Measurements from ENCODE around the gene HNRNPL. TPM values are rescaled to one million over a fixed set of nuclear protein-coding genes. Genes with fewer than 3 reads are reported as not detected.
A peak's percentile ranks its signal among the peaks of the same experiment; 100 is the strongest.

Gene HNRNPL
- total RNA-seq, 1 donor from 2014 or later, result 172 TPM

DNA sequence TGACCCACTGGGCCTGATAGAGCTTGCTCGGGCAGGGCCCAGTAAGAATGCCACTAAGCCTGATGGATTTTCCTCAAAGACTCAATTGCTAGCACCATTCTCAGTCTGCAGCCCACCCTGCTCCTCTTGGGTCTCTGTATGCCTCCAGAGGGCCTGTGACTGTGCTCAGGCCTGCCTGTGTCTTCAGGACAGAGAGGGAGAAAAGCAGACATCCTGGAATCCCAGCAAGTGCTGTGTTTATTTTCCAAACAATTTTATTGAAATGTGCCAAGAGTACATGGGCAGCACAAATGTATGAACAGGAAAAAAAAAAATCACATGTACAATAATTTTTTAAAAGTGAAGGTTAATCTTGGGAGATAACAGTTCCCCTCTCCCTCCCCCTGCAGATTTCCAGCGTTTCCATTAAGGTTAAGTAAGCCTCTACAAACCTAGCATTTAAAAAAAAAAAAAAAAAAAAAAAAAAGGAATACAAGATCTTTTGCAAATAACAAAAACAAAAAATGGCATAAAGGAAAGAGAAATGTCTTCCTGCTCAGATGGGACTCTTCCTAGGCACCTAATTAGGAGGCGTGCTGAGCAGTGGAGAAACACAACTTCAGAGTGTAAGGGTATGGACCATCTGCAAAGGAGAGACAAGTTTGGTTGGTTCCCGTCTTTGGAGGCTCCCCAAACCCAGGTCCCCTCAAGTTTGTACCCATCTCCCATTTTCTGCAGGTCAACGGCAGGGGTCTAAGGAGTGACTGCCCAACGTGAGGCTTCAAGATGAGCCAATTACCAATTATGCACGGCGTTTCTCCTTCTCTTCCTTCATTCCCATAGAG lies 13.4 kb downstream of the HNRNPL start:
- DNase-seq (ENCODE audit: low read depth) (no peak), FAIRE-seq (no peak)
- Histone ChIP-seq H3K4me3 (ENCODE audit: low read depth, low read length) (no peak overlapping the region), H3K36me3 (ENCODE audit: control insufficient read depth, insufficient read depth, low read length) (peaks cover 22% of the 10 kb centered on the region), H3K27me3 (ENCODE audit: control insufficient read depth, insufficient read depth, low read length) (no peaks in the 10 kb centered on the region)
- TF ChIP-seq, protein P1, sequence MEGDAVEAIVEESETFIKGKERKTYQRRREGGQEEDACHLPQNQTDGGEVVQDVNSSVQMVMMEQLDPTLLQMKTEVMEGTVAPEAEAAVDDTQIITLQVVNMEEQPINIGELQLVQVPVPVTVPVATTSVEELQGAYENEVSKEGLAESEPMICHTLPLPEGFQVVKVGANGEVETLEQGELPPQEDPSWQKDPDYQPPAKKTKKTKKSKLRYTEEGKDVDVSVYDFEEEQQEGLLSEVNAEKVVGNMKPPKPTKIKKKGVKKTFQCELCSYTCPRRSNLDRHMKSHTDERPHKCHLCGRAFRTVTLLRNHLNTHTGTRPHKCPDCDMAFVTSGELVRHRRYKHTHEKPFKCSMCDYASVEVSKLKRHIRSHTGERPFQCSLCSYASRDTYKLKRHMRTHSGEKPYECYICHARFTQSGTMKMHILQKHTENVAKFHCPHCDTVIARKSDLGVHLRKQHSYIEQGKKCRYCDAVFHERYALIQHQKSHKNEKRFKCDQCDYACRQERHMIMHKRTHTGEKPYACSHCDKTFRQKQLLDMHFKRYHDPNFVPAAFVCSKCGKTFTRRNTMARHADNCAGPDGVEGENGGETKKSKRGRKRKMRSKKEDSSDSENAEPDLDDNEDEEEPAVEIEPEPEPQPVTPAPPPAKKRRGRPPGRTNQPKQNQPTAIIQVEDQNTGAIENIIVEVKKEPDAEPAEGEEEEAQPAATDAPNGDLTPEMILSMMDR (IDR thresholded peaks at IDR 0.05; ENCODE audit: insufficient read depth, low read length, severe bottlenecking), result no peak

DNA sequence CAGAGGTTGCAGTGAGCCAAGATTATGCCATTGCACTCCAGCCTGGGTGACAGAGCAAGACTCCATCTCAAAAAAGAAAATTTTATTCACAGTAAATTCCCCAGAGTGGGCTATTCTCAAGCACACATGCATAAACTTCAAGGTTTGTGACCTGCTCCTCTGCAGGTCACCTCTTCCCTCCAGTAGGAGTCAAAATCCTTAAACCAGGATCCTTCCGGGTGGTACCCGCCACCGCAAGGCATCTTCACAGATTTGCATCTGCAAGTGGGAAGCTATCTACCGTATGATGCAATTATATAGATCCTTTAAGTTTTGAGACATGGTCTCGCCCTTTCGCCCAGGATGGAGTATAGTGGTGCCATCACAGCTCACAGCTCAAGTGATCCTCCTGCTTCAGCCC lies 15.2 kb downstream of the HNRNPL start:
- TF ChIP-seq, protein P1 (IDR thresholded peaks at IDR 0.05; ENCODE audit: insufficient read depth, low read length, severe bottlenecking), result no peak
- no peak for FAIRE-seq
- Histone ChIP-seq H3K27me3 (ENCODE audit: control insufficient read depth, insufficient read depth, low read length) (no peaks in the 10 kb centered on the region), H3K36me3 (ENCODE audit: control insufficient read depth, insufficient read depth, low read length) (peaks cover 20% of the 10 kb centered on the region), H3K4me3 (ENCODE audit: low read depth, low read length) (no peak overlapping the region)
- DNase-seq (ENCODE audit: low read depth), result no peak

DNA sequence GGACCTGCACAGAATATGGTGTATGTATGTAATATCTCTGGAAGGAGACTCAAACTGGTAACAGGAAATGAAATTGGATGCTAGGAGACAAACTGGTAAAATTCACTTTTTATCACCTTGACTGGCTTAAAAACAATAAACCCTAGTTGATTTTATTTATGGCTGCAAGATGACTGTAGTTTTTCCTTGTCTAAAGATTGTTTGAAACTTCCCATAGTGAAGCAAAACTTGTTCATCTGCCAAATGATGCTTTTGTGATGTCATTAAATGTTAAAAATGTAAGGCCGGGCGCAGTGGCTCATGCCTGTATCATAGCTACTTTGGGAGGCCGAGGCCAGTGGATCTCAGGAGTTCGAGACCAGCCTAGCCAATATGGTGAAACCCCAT lies 15.7 kb downstream of the HNRNPL start:
- FAIRE-seq (no peak), DNase-seq (ENCODE audit: low read depth) (no peak)
- TF ChIP-seq, protein P1 (IDR thresholded peaks at IDR 0.05; ENCODE audit: insufficient read depth, low read length, severe bottlenecking), result no peak
- Histone ChIP-seq H3K36me3 (ENCODE audit: control insufficient read depth, insufficient read depth, low read length) (peaks cover 17% of the 10 kb centered on the region), H3K4me3 (ENCODE audit: low read depth, low read length) (no peak overlapping the region), H3K27me3 (ENCODE audit: control insufficient read depth, insufficient read depth, low read length) (no peaks in the 10 kb centered on the region)

DNA sequence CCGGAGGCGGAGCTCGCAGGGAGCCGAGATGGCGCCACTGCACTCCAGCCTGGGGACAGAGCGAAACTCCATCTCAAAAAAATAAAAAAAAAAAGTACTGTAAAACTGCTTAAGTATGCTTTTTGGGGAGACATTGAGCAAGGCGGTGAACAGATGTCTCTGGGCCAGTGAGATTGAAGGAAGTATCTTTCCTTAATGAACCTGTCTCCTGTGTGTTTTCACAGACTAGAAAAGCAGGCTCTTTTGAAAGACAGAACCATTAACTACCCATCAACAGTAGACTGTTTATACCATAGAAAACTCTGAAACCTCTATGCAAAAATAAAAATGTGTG lies 16.7 kb downstream of the HNRNPL start:
- Histone ChIP-seq H3K27me3 (ENCODE audit: control insufficient read depth, insufficient read depth, low read length) (no peaks in the 10 kb centered on the region), H3K36me3 (ENCODE audit: control insufficient read depth, insufficient read depth, low read length) (peaks cover 14% of the 10 kb centered on the region), H3K4me3 (ENCODE audit: low read depth, low read length) (no peak overlapping the region)
- DNase-seq (ENCODE audit: low read depth) (no peak), FAIRE-seq (no peak)
- TF ChIP-seq, protein P1 (IDR thresholded peaks at IDR 0.05; ENCODE audit: insufficient read depth, low read length, severe bottlenecking), result no peak

DNA sequence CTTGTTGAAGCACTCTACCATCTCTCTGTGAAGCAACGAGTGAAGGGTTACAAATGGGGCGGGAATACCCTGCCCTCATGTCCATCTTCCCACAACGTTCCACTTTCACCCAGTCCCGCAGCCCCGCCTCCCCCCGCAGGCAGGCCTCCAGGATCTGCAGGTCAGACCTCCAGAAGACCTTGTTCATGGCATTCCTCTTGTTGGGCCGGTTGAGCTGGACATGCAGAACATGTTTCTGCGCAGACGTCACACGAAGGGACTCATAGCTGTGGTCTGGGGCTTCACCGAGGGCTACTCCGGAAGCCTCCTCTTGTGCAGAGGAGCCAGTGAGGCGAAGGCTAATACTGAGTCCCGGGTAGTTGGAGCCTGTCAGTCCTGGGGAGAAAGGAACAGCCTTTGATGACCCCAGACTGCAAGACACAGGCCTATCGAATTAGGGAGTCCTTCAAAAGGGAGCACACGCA lies 18.6 kb downstream of the HNRNPL start:
- peaks cover 11% of the 10 kb centered on the region for H3K36me3 ChIP-seq (ENCODE audit: control insufficient read depth, insufficient read depth, low read length)
- peak overlapping the region; percentile 66 for H3K4me3 ChIP-seq (ENCODE audit: low read depth, low read length)
- no peak for FAIRE-seq
- DNase-seq (ENCODE audit: low read depth), result peak; percentile 88
- TF ChIP-seq, protein P1 (IDR thresholded peaks at IDR 0.05; ENCODE audit: insufficient read depth, low read length, severe bottlenecking), result no peak
- no peaks in the 10 kb centered on the region for H3K27me3 ChIP-seq (ENCODE audit: control insufficient read depth, insufficient read depth, low read length)

All from bronchial epithelial cell (primary cell).